Ishikawa (cell line): ENCODE measurements around the gene PXMP2.

Experiments used
- EGR1 ChIP-seq: IDR thresholded peaks from 2 replicates; pipeline ENCODE4 v1.6.1; 2012
- EP300 ChIP-seq: IDR thresholded peaks from 2 replicates; pipeline ENCODE4 v1.6.1; 2012; ENCODE audit warnings: borderline replicate concordance
- NFIC ChIP-seq: IDR thresholded peaks from 2 replicates; pipeline ENCODE4 v1.6.1; 2012
- RAD21 ChIP-seq: IDR thresholded peaks from 2 replicates; pipeline ENCODE4 v1.6.1; 2012; ENCODE audit warnings: low read depth
- TAF1 ChIP-seq: IDR thresholded peaks from 2 replicates; pipeline ENCODE4 v1.6.1; 2012; ENCODE audit warnings: low read depth, mild to moderate bottlenecking
- TEAD4 ChIP-seq: IDR thresholded peaks from 2 replicates; pipeline ENCODE4 v1.6.1; 2012
- YY1 ChIP-seq: IDR thresholded peaks from 2 replicates; pipeline ENCODE4 v1.6.1; 2012; ENCODE audit warnings: low read depth
- TF ChIP-seq, protein P1 (sequence below): IDR thresholded peaks from 2 replicates; pipeline ENCODE4 v1.6.1; 2012
- TF ChIP-seq, protein P2 (sequence below): IDR thresholded peaks from 2 replicates; pipeline ENCODE4 v1.6.1; 2012
- TF ChIP-seq, protein P3 (sequence below): IDR thresholded peaks from 2 replicates; pipeline ENCODE4 v1.6.1; 2012; ENCODE audit warnings: low read depth, mild to moderate bottlenecking

DNA sequence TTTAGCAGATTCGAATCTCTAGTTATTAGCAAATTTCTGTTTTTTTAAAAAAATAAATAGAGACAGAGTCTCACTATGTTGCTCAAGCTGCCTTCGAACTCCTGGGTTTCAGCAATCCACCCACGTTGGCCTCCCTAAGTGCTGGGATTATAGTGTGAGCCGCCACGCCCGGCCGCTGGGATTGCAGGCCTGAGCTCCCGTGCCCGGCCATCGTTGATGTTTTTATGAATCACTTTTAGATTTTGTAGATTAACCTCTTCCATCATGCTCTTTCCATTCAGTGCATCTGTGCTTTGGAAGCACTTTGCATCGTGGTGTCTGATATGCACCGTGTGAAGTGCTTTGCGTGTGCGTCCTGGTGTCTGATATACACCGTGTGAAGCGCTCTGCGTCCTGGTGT, 44.2 kb downstream of the PXMP2 start:
- TF ChIP-seq, protein P1, sequence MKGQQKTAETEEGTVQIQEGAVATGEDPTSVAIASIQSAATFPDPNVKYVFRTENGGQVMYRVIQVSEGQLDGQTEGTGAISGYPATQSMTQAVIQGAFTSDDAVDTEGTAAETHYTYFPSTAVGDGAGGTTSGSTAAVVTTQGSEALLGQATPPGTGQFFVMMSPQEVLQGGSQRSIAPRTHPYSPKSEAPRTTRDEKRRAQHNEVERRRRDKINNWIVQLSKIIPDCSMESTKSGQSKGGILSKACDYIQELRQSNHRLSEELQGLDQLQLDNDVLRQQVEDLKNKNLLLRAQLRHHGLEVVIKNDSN, result no peak
- TF ChIP-seq TAF1 (no peak), RAD21 (no peak), YY1 (no peak), EP300 (no peak), NFIC (no peak), EGR1 (no peak), TEAD4 (no peak)
- TF ChIP-seq, protein P2, sequence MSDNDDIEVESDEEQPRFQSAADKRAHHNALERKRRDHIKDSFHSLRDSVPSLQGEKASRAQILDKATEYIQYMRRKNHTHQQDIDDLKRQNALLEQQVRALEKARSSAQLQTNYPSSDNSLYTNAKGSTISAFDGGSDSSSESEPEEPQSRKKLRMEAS, result no peak
- TF ChIP-seq, protein P3, sequence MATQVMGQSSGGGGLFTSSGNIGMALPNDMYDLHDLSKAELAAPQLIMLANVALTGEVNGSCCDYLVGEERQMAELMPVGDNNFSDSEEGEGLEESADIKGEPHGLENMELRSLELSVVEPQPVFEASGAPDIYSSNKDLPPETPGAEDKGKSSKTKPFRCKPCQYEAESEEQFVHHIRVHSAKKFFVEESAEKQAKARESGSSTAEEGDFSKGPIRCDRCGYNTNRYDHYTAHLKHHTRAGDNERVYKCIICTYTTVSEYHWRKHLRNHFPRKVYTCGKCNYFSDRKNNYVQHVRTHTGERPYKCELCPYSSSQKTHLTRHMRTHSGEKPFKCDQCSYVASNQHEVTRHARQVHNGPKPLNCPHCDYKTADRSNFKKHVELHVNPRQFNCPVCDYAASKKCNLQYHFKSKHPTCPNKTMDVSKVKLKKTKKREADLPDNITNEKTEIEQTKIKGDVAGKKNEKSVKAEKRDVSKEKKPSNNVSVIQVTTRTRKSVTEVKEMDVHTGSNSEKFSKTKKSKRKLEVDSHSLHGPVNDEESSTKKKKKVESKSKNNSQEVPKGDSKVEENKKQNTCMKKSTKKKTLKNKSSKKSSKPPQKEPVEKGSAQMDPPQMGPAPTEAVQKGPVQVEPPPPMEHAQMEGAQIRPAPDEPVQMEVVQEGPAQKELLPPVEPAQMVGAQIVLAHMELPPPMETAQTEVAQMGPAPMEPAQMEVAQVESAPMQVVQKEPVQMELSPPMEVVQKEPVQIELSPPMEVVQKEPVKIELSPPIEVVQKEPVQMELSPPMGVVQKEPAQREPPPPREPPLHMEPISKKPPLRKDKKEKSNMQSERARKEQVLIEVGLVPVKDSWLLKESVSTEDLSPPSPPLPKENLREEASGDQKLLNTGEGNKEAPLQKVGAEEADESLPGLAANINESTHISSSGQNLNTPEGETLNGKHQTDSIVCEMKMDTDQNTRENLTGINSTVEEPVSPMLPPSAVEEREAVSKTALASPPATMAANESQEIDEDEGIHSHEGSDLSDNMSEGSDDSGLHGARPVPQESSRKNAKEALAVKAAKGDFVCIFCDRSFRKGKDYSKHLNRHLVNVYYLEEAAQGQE, result no peak
